GM12801 (cell line): ENCODE data around the gene BICD2.

ENCODE experiments used
- CTCF ChIP-seq: IDR thresholded peaks from one replicate; pipeline ENCODE4 v1.5.1; 2011; ENCODE audit warnings: control low read depth; ENCODE audit not compliant: insufficient read length; ENCODE audit errors: extremely low read depth

Gene BICD2

DNA sequence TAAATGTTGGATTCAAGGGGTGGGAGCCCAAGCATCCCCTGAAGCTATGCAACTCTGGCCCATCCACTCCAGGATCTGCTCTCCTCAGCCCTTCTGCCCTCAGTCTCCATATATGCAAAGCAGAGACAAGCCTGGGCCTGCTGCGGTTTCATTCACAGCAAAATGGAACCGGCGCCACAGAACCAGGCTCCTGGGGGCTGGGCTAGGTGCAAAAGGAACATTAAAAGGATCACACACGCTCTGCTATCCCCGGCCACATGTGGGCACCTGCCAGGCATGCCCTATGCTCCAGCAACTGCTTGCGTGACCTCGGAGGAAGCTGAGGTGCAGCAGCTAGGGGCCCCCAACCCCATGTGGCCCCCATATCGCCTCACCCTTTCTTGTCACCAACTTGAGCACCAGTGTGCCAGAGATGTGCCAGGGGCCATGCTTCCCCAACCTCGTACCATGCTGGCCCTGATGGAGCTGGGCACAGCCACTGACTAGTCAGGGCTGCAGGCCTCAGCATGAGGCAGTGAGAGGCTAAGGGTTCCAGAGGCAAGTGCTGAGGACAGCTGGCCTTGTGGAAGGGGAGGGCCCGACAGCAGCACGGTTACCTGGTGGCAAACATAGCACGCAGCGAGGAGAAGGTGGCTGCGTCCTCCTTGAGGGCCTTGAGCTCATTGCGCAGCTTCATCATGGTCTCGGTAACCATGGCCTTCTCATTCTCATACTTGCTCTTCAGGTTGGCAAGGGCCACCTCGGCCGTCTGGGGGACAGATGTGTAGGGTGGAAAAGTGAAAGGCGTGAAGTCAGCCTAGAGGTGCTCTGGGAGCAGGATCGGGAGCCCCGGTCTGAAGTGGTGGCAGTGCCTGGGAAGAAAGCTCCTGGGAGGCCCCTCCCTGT lies 47.2 kb downstream of the BICD2 start:
- no peak for TF ChIP-seq CTCF

DNA sequence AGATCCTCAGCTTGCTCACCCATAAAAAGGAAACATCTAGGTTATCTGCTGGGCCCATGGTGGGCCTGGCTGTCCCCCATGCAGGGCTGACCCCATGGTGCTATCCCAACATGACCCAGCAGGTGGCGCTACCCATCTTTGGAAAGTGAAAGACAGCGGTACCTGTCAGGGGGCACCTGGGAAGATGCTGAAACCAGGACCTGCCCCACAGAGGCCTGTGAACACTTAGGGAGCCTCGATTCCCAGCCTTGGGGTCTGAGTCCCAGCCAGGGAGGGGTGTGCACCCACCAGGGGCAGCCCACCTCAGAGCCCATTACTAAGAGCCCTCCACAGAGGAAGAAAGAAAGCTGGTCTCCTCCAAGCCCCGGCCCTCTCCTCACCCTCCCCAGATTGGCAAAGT lies 48.1 kb downstream of the BICD2 start:
- no peak for TF ChIP-seq CTCF

DNA sequence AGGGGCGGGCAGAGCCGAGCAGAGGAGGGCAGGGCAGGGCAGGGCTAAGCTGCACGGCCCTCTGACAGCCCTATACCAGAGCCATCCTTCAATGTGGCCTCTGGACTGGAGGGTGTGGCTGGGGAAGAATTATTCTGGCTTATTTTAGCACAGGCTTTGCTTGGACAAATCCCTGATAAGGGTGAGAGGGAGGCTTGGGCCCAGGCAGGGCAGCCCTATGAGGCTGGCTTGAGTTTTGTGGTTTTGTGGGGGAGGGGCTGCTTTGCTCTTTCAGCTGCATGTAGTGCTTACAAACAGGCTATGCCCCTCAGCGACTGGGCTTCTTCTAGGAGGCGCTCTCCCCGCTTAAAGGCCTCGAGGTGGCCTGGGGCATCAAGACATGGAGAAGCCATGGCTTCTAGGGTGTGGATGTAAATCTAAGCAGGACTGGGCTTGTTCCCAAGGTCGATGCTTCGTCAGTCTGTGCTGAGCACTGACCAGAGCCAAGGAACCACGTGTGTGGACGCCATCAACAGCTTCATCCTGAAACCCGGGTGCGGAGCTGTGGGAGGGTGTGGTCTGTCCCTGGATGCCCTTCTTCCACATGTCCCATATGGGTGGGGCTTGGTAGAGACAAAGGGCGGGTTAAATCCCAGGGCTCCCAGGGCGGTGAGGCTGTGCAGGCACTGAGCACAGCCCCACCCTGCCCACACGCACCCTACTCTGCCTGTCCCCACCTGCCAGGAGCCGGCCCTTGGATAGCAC lies 49.0 kb downstream of the BICD2 start:
- no peak for TF ChIP-seq CTCF

DNA sequence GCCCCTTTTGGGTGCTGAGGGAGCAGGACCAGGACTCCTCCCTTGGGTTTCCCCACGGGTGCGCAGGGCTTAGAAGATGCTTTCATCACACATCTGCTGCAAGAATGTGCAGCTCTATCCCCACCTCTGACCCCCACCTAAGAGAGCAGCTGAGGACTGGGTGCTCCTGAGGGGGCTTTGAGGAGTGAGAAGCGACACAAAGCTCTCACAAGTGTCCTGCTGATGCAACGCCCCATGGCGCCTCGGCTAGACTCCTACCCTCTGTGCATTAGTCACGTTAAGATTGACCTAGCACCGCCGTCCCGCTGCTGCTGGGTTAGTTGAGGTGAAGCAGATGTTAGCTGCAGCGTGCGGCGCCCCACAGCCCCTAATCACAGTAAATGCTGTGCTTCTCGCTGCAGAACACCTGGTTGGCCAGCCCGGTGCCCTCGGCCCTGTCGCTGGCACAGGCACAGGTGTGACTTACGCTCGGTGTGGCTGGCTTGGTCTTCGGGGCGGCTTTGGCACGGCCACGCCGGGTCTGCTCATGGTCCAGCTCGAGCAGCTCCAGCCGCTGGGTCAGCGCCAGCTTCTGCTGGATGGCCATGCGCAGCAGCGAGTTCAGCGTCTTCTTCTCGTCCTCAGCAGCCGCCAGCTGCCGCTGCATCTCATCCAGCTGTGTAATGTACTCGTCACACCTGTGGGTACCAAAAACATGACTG lies 49.7 kb downstream of the BICD2 start:
- TF ChIP-seq CTCF: no peak

GRCh38 chr9:92714016-92714415 lies 50.6 kb downstream of the BICD2 start:
- TF ChIP-seq CTCF: no peak

GRCh38 chr9:92713528-92713927 lies 51.1 kb downstream of the BICD2 start:
- no peak for TF ChIP-seq CTCF

DNA sequence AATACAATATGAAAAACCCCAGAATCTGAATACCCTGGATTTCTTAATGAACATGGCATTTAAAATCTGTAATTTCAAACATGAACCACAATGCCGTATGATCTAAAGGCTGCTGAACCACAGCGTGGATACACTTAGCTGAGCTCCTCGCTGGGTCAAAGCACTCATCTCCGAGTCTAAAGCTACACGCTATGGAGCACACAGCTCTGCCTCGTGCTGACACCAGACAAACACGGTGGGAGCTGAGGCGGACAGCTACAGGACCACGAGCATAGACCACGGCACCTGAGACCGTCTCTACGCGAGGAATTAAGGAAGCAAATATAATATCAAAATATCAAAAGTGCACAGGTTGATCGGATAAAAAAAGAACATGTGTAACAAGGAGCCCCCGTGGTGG lies 51.9 kb downstream of the BICD2 start:
- TF ChIP-seq CTCF: no peak
